ENCODE measurements around the gene SLC30A1.

DNA sequence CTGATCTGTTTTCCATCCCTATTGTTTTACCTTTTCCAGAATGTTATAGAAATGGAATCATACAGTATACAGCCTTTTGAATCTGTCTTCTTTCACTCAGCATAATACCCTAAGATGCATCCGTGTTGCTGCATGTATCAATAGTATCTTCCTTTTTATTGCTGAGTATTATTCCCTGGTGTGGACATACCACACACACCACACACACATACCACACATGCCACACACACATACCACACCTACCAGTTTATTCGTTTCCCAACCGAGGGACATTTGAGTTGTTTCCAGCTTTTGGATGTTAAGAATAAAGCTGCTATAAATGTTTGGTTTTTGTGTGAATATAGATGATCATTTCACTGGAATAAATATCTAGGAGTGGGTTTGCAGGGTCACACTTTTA, 22.2 kb upstream of the SLC30A1 start:
- TF ChIP-seq CTCF (IDR thresholded peaks at IDR 0.05) (no peak), EP300 (IDR thresholded peaks at IDR 0.05) (no peak), POLR2A (IDR thresholded peaks at IDR 0.05) (no peak), POLR2AphosphoS5 (IDR thresholded peaks at IDR 0.05) (no peak)
